Type B pancreatic cell (in vitro differentiated cells): ENCODE data around the gene KIF3C. TPM values are rescaled to one million over a fixed set of nuclear protein-coding genes. Genes with fewer than 3 reads are reported as not detected.

Experiments used
- DNase-seq: peaks from one replicate; pipeline ENCODE4 v3.0.0; 2021; ENCODE audit warnings: mixed read lengths; ENCODE audit not compliant: unreplicated experiment; ENCODE audit errors: extremely low spot score
- H3K27ac Mint-ChIP-seq: 2 replicates; pipeline ENCODE4 v1.8.0; 2021; ENCODE audit warnings: mild to moderate bottlenecking, mixed read lengths
- H3K27me3 Mint-ChIP-seq: 2 replicates; pipeline ENCODE4 v1.8.0; 2021; ENCODE audit warnings: mixed read lengths
- H3K36me3 Mint-ChIP-seq: 2 replicates; pipeline ENCODE4 v1.8.0; 2021; ENCODE audit warnings: mixed read lengths
- H3K4me1 Mint-ChIP-seq: one replicate; pipeline ENCODE4 v1.8.0; 2021; ENCODE audit warnings: mixed read lengths; ENCODE audit not compliant: unreplicated experiment
- H3K4me3 Mint-ChIP-seq: 2 replicates; pipeline ENCODE4 v1.8.0; 2021; ENCODE audit warnings: mild to moderate bottlenecking, mixed read lengths
- H3K9me3 Mint-ChIP-seq: 2 replicates; pipeline ENCODE4 v1.8.0; 2021; ENCODE audit warnings: mixed read lengths
- total RNA-seq: library from RNA; stranded (reverse); gene quantifications from 2 replicates; pipeline ENCODE4 v1.2.1, GENCODE V29; 2021; ENCODE audit warnings: low replicate concordance
- TF ChIP-seq, protein P1 (sequence below): fragments of 200-600 bp; sonication (generic); conservative IDR thresholded peaks from 2 replicates; pipeline ENCODE4 v1.5.0; 2021; ENCODE audit warnings: antibody characterized with exemption, mild to moderate bottlenecking

KIF3C gene
- total RNA-seq, 1 donor from 2014 or later, result 25.5 TPM

DNA sequence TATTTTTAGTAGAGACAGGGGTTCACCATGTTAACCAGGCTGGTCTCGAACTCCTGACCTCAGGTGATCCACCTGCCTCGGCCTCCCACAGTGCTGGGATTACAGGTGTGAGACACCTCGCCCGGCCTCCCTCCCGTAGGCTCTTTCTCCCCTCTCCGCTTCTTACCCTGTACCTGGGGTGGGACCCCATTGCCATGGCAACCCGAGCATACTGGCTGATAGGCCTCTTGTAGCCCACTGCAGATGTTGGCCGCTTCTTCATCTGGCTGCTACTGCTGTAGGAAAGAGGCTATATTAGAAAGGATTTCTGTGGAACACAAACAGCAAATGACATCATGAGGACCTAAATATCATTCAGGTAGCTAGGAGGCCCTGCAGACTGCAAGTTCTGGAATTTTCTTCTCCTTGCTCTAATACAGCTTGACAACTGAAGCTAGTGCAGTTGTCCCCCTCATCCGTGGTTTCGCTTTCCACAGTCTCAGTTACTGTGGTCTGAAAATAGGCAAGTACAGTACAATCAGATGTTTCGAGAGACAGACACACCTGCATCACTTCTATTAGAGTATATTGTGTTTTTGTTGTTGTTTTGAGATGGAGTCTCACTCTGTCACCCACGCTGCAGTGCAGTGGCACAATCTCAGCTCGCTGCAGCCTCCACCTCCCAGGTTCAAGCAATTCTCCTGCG, 52.4 kb downstream of the KIF3C start:
- TF ChIP-seq, protein P1, sequence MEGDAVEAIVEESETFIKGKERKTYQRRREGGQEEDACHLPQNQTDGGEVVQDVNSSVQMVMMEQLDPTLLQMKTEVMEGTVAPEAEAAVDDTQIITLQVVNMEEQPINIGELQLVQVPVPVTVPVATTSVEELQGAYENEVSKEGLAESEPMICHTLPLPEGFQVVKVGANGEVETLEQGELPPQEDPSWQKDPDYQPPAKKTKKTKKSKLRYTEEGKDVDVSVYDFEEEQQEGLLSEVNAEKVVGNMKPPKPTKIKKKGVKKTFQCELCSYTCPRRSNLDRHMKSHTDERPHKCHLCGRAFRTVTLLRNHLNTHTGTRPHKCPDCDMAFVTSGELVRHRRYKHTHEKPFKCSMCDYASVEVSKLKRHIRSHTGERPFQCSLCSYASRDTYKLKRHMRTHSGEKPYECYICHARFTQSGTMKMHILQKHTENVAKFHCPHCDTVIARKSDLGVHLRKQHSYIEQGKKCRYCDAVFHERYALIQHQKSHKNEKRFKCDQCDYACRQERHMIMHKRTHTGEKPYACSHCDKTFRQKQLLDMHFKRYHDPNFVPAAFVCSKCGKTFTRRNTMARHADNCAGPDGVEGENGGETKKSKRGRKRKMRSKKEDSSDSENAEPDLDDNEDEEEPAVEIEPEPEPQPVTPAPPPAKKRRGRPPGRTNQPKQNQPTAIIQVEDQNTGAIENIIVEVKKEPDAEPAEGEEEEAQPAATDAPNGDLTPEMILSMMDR, result no peak
- Mint-ChIP-seq H3K27ac (no peak overlapping the region), H3K27me3 (no peaks in the 10 kb centered on the region), H3K4me1 (no peaks in the 10 kb centered on the region), H3K36me3 (peaks cover 23% of the 10 kb centered on the region), H3K9me3 (no peaks in the 10 kb centered on the region), H3K4me3 (no peak overlapping the region)
- DNase-seq, result no peak

GRCh38 chr2:25928668-25929067, 53.6 kb downstream of the KIF3C start:
- TF ChIP-seq, protein P1, result no peak
- Mint-ChIP-seq H3K27me3 (peaks cover 2% of the 10 kb centered on the region), H3K4me1 (no peaks in the 10 kb centered on the region), H3K27ac (peak overlapping the region; percentile 76), H3K9me3 (no peaks in the 10 kb centered on the region), H3K4me3 (no peak overlapping the region), H3K36me3 (peaks cover 19% of the 10 kb centered on the region)
- no peak for DNase-seq

GRCh38 chr2:25926984-25927756, 55.1 kb downstream of the KIF3C start:
- peaks cover 3% of the 10 kb centered on the region for H3K27me3 Mint-ChIP-seq
- peaks cover 19% of the 10 kb centered on the region for H3K36me3 Mint-ChIP-seq
- DNase-seq, result no peak
- TF ChIP-seq, protein P1, result no peak
- H3K27ac Mint-ChIP-seq, result no peak overlapping the region
- H3K4me3 Mint-ChIP-seq, result no peak overlapping the region
- H3K9me3 Mint-ChIP-seq, result no peaks in the 10 kb centered on the region
- no peaks in the 10 kb centered on the region for H3K4me1 Mint-ChIP-seq

- H3K9me3 Mint-ChIP-seq, result no peaks in the 10 kb centered on the region
- H3K4me1 Mint-ChIP-seq, result no peaks in the 10 kb centered on the region
- TF ChIP-seq, protein P1, result no peak
- H3K4me3 Mint-ChIP-seq, result no peak overlapping the region
- H3K27me3 Mint-ChIP-seq, result peaks cover 3% of the 10 kb centered on the region
- peaks cover 7% of the 10 kb centered on the region for H3K36me3 Mint-ChIP-seq
- DNase-seq, result no peak
- H3K27ac Mint-ChIP-seq, result no peak overlapping the region
Observed at GRCh38 chr2:25922501-25922900, 59.8 kb downstream of the KIF3C start.

GRCh38 chr2:25920786-25921415, 61.4 kb downstream of the KIF3C start:
- Mint-ChIP-seq H3K4me1 (peaks cover 6% of the 10 kb centered on the region), H3K4me3 (no peak overlapping the region), H3K9me3 (no peaks in the 10 kb centered on the region), H3K36me3 (no peaks in the 10 kb centered on the region), H3K27me3 (peaks cover 3% of the 10 kb centered on the region), H3K27ac (no peak overlapping the region)
- no peak for DNase-seq
- TF ChIP-seq, protein P1, result no peak
